ENCODE measurements around the gene HM13.
"Not testable (repeated sequence)": the region's sequence is repeated elsewhere in the genome, so short reads cannot be mapped to it uniquely, and the experiment has no call there.

Gene HM13

DNA sequence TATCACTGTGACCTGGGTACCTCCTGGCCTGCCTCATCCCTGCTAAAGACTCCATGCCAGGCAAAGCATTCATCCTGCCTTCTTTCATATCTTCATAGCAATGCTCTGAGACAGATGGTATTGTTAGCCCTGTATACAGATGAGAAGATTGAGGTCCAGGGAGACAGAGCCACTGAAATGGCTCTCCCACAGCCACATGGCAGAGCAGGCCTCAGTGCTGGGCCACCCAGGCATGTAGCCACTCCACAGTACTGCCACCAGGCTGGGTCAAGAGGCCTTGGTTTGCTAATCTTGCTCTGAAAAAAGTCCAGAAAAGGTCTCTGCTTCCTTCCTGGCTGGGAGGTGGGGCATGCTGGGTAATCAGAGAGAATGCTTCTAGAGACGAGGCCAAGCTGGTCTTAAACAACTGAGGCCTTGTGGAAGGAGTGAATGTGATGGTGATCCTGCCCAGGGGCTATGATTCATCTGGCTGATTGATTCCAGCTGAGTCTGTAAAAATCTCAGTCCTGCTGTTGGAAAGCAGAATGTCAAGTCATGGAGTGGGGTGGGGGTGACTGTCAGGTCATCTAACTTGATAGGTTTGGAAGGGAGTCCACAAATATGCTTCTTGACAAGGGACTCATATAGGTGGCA, 29.8 kb downstream of the HM13 start:
- no peak for DNase-seq (ENCODE audit: low spot score)

DNA sequence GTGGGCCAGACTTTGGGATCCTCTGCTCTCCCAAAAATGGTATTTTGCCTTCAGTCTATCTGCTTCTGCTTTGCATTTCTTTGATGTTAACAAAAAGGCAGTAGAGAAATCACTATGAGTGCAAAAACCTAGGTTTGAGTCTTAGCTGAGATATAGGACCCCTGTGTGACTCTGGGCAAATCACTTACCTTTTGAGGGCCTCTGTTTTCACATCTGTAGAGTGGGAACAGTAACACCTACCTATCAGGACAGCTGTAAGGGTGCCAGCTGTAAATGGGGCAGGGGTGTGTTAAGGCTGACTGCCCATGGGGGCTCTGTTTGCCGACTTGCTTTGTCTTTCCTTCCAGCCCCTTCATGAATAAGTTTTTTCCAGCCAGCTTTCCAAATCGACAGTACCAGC, 30.4 kb downstream of the HM13 start:
- no peak for DNase-seq (ENCODE audit: low spot score)

DNA sequence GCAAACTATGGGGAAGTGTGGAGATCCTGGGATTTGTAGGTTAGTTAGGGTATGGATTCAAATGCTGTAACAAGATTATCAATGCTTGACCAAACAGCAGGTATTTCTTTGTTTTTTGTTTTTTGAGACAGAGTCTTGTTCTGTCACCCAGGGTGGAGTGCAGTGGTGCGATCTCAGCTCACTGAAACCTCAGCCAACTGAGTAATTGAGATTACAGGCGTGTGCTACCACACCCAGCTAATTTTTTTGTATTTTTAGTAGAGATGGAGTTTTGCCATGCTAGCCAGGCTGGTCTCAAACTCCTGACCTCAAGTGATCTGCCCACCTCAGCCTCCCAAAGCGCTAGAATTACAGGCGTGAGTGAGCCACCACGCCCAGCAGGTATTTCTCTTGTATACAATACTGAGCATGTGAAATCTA, 31.4 kb downstream of the HM13 start:
- DNase-seq (ENCODE audit: low spot score), result not testable (repeated sequence)

DNA sequence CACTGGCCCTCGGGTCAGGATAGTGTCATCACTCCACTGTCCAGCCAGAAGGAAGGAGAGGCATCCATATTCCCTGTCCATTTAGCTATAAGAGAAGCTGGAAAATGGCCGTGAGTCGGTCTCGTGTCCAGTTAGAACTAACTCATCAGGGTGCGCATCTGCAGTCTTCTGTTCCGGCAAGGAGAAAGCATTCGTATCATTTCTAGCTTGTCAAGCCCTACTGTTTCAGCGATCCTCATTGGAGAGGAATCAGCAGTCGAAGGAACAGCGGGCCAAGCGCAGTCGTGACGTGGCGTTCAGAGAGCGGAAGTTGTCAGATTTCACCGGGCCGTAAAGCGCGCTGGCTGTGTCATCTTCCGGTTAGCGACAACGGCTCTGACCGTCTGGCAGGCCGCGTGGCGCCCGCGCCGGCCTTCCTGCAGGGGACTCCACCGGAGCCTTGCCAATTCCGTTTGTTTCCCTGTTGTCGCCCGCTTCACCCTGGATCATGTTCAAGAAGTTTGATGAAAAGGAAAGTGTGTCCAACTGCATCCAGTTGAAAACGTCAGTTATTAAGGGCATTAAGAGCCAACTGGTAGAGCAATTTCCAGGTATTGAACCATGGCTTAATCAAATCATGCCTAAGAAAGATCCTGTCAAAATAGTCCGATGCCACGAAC, 32.9 kb downstream of the HM13 start:
- DNase-seq (ENCODE audit: low spot score), result peak; percentile 87

DNA sequence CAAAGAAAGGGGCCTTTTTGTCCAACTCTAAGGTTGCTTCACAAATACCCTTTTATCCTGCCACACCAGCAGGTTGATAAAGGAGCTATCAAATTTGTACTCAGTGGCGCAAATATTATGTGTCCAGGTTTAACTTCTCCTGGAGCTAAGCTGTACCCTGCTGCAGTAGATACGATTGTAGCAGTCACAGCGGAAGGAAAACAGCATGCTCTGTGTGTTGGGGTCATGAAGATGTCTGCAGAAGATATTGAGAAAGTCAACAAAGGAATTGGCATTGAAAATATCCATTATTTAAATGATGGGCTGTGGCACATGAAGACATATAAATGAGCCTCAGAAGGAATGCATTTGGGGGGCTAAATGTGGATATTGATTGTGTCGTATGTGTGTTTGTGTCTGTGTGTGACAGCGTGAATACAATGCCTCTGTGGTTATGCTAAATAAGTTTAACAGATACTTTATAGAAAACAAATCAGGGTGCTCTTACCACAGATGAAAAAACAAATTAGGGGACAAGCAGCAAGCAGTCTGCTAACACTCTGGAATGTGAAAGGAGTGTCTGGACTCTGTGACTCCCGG, 33.6 kb downstream of the HM13 start:
- no peak for DNase-seq (ENCODE audit: low spot score)

DNA sequence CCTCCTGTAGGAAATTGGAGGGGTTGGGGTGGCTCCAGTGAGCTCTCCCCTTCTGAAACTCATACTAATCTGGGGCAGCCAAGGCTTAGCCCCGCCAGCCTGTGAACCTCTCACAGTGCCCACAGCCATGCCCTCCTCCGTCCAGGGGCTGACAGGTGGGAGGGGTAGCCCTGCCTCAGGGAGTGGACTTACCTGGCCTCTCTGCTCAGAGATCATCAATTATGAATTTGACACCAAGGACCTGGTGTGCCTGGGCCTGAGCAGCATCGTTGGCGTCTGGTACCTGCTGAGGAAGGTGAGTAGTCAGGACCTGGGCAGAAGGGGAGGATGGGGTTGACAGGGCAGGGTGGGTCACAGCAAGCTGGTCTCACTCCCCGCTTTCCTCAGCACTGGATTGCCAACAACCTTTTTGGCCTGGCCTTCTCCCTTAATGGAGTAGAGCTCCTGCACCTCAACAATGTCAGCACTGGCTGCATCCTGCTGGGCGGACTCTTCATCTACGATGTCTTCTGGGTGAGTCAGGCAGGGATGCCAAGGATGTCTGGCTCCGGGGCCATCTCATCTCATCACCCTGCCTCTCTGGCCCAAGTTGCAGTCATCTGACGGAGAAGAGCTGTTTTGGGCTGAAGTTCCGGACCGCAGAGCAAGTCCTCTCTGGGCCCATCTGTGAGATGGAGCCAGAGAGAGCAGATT, 34.7 kb downstream of the HM13 start:
- DNase-seq (ENCODE audit: low spot score), result no peak

DNA sequence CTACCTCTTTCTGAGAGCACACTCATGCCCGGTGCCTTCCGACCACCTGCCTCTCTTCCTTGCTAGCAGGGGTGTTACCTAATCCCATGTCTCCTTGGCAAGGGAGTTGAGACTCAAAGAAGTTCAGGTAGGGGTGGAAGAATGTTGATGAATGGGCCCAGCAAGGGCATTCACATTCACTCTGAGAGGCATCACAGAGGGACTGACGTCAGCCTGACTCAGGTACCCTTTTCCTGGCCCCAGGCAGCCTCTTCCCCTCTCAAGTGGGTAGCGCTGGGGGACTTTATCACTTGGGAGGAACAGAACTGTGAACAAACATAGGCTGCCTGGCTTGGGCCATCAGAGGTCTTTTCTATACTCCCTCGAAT, 35.3 kb downstream of the HM13 start:
- DNase-seq (ENCODE audit: low spot score), result no peak

DNA sequence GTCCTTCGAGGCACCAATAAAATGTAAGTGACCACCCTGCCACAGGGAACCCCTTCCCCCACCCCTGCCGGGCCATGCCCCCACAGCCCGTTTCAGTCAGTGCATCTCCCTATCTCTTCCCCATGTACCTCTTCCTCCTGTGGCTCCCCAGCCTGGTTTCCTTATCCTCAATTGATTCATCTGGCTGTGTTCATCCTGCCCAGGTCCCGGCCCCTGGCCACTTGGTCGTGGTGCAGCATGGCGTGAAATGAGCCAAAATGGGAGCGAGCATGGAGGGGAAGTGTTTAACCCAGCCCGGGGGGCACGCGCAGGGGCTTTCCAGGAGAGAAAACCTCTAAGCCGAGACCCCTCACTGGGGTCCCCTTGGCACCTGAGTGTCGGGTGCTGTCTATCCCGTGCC, 35.9 kb downstream of the HM13 start:
- DNase-seq (ENCODE audit: low spot score), result no peak

DNA sequence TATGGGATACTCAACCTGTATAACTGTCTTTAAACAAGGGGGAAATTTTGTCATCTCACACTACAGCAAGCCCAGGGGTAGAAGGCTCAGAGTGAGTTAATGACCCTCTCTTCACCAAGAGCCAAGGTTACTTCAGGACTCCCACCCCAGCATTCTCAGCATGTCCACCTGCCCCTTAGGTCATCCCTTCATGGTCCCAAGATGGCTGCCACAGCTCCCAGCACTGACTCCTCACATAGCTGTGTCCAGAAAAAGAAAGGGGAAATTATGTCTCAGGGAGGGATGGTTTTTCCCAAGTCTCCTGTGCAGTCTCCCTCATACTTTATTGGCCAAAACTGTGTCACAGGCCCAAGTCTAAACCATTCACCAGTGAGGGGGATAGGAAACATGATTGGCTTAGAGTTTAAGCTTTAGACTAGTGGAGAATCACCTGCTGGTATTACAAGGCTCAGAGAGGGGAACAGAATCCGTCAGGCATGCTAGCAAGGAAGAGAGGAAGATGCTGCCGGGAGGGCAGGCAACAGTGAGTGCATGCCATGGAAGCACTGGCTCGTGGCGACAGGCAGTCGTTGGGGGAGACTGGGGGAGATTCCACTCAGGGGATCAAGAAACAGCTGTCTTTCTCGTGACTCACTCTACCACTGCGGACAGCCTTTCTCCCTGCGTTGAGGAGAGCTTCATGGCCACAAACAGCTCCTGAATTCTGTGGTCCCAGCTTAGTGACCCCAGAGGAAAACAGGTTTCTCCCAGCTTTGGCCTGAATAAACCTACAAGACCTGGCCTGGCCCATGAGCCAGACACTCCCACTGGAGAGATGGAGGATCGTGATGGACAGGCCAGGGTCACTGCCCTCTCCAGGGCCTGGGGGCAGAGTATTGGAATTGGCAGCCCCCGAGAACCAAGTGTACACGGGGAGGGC, 37.2 kb downstream of the HM13 start:
- DNase-seq (ENCODE audit: low spot score), result no peak

DNA sequence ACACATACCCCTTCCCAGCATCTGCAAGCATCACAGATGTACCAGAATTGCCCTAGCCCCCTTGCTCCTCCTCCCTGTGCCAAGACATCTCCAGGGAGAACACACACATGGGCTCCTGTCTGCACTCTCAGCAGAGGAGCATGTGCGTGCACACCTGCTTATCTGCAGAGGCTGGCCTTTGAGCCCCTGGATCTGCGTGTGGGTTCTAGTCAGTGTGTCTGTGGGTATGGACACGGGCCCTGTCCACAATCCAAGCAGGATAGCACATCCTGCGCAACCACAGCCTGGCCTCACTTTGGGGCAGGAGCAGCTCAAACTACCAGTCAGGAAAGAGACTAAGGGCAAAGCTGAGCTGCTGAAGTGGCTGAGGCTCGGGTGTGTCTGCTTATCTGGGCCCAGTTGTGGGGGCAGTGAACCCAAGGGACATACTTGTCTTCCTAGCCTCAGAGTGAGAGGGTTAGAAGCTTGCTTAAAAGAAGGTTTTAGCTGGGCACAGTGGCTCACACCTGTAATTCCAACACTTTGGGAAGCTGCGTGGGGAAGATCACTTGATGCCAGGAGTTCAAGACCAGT, 41.0 kb downstream of the HM13 start:
- no peak for DNase-seq (ENCODE audit: low spot score)

DNA sequence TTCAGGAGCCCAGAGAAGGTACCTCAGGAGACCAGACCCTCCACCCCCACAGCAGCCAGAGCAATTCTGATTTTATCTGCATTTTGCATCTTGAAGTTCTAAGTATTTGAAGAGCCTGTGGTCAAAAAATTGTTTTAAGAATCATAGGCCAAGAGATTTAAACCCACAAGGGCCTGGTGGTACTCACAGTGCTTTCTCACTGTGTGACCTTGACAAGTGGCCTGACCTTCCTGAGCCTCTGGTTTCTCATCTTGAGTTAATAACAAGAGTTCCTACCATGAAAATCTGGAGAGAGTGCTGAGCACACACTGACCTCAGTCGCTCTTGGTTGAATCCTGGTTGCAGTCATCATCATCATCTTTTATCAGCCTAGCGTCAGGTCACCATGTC, 45.5 kb downstream of the HM13 start:
- DNase-seq (ENCODE audit: low spot score), result no peak

DNA sequence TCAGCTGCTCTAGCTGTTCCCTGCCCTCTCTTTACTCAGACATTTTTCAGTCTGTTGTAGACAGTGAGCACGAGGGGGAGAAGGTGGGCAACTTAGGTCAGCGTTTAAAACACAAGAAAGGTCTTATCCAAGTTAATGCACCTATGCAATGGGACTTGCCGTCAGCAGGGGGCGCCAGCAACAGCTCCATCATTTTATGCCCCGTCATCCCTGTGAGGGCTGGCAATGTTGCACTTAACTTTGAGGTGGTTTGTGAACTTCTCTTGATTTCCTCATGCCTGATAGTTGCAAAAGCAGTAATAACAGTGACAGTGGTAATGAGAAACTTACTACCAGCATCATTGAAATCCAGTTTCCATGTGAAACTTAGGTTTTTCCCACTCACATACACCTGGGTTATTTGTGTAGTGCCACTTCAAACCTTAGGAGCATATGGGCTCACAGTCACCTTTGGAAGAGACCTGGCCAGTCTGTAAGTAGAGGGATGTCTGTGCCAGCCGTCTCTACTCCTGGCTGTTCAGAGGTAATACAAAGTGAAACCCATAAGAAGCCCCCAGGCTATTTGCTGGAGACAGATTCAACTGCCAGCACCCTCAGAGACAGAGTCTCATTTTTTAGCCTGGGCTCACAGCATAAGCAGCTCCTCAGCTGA, 46.0 kb downstream of the HM13 start:
- peak; percentile 91 for DNase-seq (ENCODE audit: low spot score)

DNA sequence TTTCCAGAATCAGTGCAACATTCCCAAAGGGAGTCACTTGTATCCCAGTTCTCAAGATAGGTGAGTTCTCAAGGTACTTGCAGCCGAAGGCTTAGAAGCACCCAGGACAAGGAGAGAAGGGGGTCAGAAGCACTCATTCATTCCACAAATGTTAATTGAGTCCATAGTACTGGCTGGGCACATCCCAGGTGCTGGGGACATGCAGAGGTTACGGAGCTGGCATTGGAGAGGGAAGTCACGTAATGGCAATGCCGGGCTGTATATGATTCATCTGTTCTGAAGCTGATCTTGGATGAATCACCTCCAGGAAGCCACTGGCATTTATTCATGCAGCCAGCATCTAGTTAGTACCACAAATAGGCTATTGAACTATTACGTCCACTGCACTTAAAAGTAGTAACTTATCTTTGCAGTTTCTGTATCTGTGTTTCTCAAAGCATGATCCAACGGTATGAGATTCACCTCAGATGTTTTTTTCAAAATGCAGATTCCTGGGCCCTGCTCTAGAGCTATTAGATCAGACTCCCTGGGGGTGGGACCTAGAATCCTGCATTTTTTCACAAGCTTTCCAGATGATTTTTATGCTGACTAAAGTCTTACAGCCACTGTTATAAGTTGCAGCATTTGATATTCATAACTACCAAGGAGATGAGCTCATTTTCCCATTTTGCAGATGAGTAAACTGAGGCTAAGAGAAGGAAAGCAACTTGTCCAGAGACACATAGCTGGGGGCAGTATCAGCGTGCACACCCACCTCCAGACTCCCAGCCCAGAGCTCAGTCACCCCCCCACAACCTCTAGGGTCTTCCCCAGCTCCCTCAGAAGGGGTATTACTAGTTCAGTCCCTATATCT, 46.7 kb downstream of the HM13 start:
- no peak for DNase-seq (ENCODE audit: low spot score)

DNA sequence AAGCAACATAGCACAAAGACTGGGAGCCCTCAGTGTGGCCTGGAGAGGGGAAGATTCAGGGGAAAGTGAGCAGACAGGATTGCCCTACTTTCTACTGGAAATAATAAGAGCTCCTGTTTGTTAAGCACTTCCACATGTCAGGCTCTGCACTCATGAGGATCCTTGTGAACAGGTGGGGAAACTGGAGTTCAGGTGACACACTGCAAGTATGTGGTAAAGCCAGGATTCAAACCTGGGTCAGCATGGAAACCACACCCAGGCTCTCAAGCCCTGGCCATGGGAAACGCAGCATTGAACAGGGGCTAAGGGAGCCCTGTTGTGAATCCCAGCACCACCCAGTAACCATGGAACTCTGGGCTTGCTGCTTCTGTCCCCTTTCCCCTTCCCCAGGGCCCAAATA, 48.0 kb downstream of the HM13 start:
- DNase-seq (ENCODE audit: low spot score), result no peak

DNA sequence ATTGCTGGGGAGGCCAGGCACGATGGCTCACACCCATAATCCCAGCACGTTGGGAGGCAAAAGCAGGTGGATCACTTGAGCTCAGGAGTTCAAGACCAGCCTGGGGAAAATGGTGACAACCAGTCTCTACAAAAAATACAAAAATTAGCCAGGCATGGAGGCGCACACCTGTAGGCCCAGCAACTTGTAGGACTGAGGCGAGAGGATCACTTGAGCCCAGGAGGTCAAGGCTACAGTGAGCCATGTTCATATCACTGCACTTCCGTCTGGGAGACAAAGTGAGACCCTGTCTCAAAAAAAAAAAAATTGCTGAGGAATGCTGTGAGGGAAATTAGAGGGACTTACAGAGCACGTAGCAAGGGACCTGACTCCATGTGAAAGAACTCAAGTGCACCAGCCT, 50.0 kb downstream of the HM13 start:
- DNase-seq (ENCODE audit: low spot score), result no peak

DNA sequence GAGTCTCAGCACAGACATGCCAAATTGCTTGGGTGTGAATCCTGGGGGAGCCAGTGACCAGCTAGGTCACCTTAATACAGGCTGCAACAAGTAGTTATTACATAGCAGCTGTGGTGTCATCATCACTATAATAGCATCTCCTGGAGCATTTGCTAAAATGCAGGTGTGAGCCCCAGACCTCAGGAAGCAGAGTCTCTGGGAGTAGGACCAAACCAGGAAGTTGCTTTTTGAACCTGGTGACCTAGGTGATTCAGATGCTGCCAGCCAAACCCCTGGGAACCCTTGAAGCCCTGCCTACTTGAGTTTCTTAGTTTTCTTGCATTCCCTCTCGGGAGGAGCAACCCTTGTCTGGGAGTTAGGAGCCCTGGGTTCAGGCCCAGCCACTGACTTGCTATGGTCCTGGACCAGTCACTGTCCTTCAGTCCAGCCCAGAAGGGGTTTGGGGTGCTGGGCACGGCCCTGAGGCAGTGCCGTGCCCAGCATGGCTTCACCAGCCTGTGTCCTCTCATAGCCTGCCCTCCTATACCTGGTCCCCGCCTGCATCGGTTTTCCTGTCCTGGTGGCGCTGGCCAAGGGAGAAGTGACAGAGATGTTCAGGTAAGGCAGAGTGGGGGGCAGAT, 51.6 kb downstream of the HM13 start:
- no peak for DNase-seq (ENCODE audit: low spot score)

DNA sequence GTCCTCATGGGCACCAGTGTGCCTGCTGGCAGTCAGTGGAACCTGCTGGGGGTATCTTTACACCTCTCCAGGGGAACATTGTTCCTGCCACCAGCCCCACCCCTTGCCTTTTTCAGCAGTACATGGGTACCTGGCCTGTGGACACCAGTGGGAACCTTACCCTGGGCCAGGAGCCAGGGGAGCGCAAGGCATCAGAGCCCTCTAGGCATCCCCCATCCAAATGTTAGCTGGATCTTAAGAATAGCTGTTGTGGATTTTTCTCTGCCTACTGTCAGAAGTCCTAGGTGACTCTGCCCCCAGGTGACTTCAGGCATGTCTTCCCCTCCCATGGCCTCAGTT, 52.0 kb downstream of the HM13 start:
- DNase-seq (ENCODE audit: low spot score), result no peak

DNA sequence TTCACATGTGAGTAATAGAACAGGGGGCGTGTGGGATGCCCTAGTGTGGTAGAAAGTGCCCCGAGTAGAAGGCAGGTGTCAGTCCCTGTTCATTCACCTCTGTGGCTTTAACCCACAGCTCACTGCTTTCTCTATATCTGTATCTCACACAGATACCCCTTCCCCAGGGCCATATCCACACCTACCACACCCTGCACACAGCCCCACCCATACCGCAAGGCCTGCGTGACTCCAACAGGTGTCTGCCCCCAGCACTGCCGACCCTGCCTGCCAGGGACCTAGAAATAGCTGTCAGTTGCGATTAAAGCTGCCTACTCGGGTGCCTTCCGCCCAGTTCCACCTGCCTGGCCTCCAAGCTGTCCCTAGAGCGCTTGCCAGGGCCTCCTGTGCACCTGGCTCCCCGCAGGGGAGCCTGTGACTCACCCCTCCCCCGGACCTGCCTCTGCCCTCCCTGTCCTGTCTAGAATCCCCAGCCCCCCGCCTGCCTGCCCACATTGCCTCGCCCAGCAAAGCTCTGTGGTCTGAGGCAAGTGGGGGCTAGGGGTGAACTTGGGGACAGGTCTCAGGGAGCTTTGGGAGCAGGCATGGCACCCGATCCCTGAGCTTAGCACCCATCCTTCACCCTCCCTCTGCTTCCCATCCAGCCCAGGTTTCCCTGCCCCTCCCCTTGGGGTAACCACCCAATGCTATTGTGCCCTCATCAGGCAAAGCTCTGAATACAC, 52.6 kb downstream of the HM13 start:
- DNase-seq (ENCODE audit: low spot score), result no peak

DNA sequence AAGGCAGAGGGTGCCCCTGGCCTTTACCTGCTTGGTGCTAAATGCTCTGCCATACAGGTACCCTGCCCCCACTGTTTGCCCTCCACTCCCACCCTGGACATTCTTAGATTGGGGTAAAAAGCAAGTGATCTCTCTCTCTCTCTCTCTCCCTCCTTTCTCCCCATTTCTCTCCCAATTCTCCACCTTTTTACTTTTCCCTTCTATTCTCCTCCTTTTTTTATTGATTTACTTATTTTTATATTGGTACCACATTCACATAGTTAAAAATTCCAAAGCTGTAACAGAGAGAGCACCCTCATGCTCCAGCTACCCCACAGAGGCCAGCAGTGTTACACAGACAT, 53.1 kb downstream of the HM13 start:
- no peak for DNase-seq (ENCODE audit: low spot score)
